Stimulated activated CD4-positive, alpha-beta T cell treated with anti-CD3 and anti-CD28 coated beads, TNF-alpha, amount 100 ng/mL, for 4 hours (primary cell): ENCODE data around the gene ZNF563.
A peak's percentile ranks its signal among the peaks of the same experiment; 100 is the strongest.
"Not testable (repeated sequence)": the region's sequence is repeated elsewhere in the genome, so short reads cannot be mapped to it uniquely, and the experiment has no call there.

Source experiments
- DNase-seq, 3 experiments: peaks; one replicate each; pipeline ENCODE4 v3.0.0-alpha.2; 2020; ENCODE audit warnings: low read depth in 3 of 3

ZNF563 gene

GRCh38 chr19:12333162-12334159 lies at the start of gene ZNF563:
Gene ZNF563, minus strand, starts transcription at chr19:12333633. Its CDS starts 151 bp downstream, at chr19:12333482.
- peak; percentile 95 to 98 (median 96) for DNase-seq

- no peak for DNase-seq
Measured at GRCh38 chr19:12380444-12380737, 47.0 kb upstream of the ZNF563 start.

- DNase-seq: no peak
Measured at GRCh38 chr19:12379732-12380443, 46.5 kb upstream of the ZNF563 start.

GRCh38 chr19:12374026-12374425 lies 40.6 kb upstream of the ZNF563 start:
- DNase-seq: no peak

GRCh38 chr19:12365236-12366162 lies 32.1 kb upstream of the ZNF563 start, which contains the start of gene ZNF442:
Gene ZNF442, minus strand, starts transcription at chr19:12365683. Its CDS starts 2,052 bp downstream, at chr19:12363631.
- DNase-seq: peak; percentile 62 to 74 (median 69)

GRCh38 chr19:12364391-12365235 lies 31.2 kb upstream of the ZNF563 start:
- DNase-seq: no peak

GRCh38 chr19:12362236-12362635 lies 28.8 kb upstream of the ZNF563 start:
- DNase-seq: not testable (repeated sequence)

GRCh38 chr19:12353375-12353774 lies 19.9 kb upstream of the ZNF563 start:
- DNase-seq: no peak

- no peak for DNase-seq
Measured at GRCh38 chr19:12350890-12351197, 17.4 kb upstream of the ZNF563 start.

- no peak for DNase-seq
Measured at GRCh38 chr19:12350185-12350889, 16.9 kb upstream of the ZNF563 start.

- no peak for DNase-seq
Measured at GRCh38 chr19:12346896-12347295, 13.5 kb upstream of the ZNF563 start.

- no peak for DNase-seq
Measured at GRCh38 chr19:12345197-12345596, 11.8 kb upstream of the ZNF563 start.

- peak; percentile 27 to 68 (median 61) for DNase-seq
Measured at GRCh38 chr19:12331211-12331941, 2.1 kb downstream of the ZNF563 start.

- no peak for DNase-seq
Measured at GRCh38 chr19:12330340-12330739, 3.1 kb downstream of the ZNF563 start.

- no peak for DNase-seq
Measured at GRCh38 chr19:12325690-12326089, 7.7 kb downstream of the ZNF563 start.

- no peak for DNase-seq
Measured at GRCh38 chr19:12318782-12319413, 14.5 kb downstream of the ZNF563 start.

- DNase-seq: no peak
Measured at GRCh38 chr19:12314553-12314952, 18.9 kb downstream of the ZNF563 start.

GRCh38 chr19:12308891-12309290 lies 24.5 kb downstream of the ZNF563 start:
- DNase-seq: not testable (repeated sequence)

GRCh38 chr19:12295191-12295590 lies 38.2 kb downstream of the ZNF563 start:
- DNase-seq: no peak
